Measurements from ENCODE around the gene CA6.
"Not testable (repeated sequence)": the region's sequence is repeated elsewhere in the genome, so short reads cannot be mapped to it uniquely, and the experiment has no call there.

CA6 gene

GRCh38 chr1:8945568-8945967, at the start of gene CA6:
TSS of gene CA6 (plus strand) at chr1:8945868. CDS start at chr1:8945887, 19 bp downstream.
- DNase-seq, result no peak

- not testable (repeated sequence) for DNase-seq
Observed at GRCh38 chr1:8896775-8897174, 48.9 kb upstream of the CA6 start.

- DNase-seq, result not testable (repeated sequence)
Observed at GRCh38 chr1:8897505-8897904, 48.2 kb upstream of the CA6 start.

- DNase-seq, result not testable (repeated sequence)
Observed at GRCh38 chr1:8898418-8898817, 47.2 kb upstream of the CA6 start.

GRCh38 chr1:8899046-8899445, 46.6 kb upstream of the CA6 start:
- DNase-seq, result no peak

GRCh38 chr1:8900684-8901083, 45.0 kb upstream of the CA6 start:
- DNase-seq, result not testable (repeated sequence)

GRCh38 chr1:8902765-8903164, 42.9 kb upstream of the CA6 start:
- no peak for DNase-seq

- no peak for DNase-seq
Observed at GRCh38 chr1:8903410-8903809, 42.3 kb upstream of the CA6 start.

- DNase-seq, result peak in 13 of 58 donors; percentile 5 to 54 (median 15)
Observed at GRCh38 chr1:8903908-8904650, 41.6 kb upstream of the CA6 start.

- DNase-seq, result no peak
Observed at GRCh38 chr1:8905582-8906191, 40.0 kb upstream of the CA6 start.

GRCh38 chr1:8908388-8909151, 37.1 kb upstream of the CA6 start:
- DNase-seq, result no peak

GRCh38 chr1:8910331-8910730, 35.3 kb upstream of the CA6 start:
- DNase-seq, result no peak

- no peak for DNase-seq
Observed at GRCh38 chr1:8910914-8911313, 34.8 kb upstream of the CA6 start.

GRCh38 chr1:8911416-8912309, 34.0 kb upstream of the CA6 start:
- peak in 2 of 58 donors; percentile 15 to 35 for DNase-seq

GRCh38 chr1:8913457-8913856, 32.2 kb upstream of the CA6 start:
- no peak for DNase-seq

GRCh38 chr1:8914466-8914865, 31.2 kb upstream of the CA6 start:
- DNase-seq, result no peak

GRCh38 chr1:8915446-8915845, 30.2 kb upstream of the CA6 start:
- DNase-seq, result no peak

GRCh38 chr1:8917536-8917935, 28.1 kb upstream of the CA6 start:
- DNase-seq, result not testable (repeated sequence)

- DNase-seq, result no peak
Observed at GRCh38 chr1:8922962-8923361, 22.7 kb upstream of the CA6 start.

GRCh38 chr1:8925406-8925805, 20.3 kb upstream of the CA6 start:
- no peak for DNase-seq

GRCh38 chr1:8925960-8926359, 19.7 kb upstream of the CA6 start:
- DNase-seq, result no peak
